Stimulated activated CD4-positive, alpha-beta T cell treated with anti-CD3 and anti-CD28 coated beads, Interleukin-2, amount 100 ng/mL, for 48 hours (primary cell): ENCODE measurements around the gene CACNA1F.
"Not testable (repeated sequence)": the region's sequence is repeated elsewhere in the genome, so short reads cannot be mapped to it uniquely, and the experiment has no call there.

Source experiments
- DNase-seq, 2 donors: peaks; one replicate each; pipeline ENCODE4 v3.0.0-alpha.2; 2020

Gene CACNA1F

DNA sequence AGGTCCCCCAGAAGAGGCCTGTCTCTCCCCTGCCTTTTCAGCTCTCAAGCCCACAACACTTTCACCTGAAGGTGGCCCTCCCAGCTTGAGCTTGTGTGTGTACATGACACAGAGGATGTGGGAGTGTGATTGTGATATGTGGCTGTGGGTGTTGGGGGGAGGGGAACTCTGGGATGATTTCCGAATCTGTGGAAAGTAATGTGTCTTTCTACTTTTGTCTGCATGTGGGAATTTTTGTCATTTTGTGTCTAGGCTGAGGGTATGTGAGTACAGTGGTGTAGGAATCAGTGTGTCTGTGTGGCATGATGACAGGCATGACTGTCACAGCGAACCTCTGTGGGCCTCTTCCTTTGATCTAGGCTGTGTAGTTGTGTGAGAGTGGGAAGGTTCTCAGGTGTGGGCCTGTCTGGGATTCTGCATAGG is 39.6 kb downstream of the CACNA1F start:
- DNase-seq: no peak

GRCh38 chrX:49192722-49193328 is 40.3 kb downstream of the CACNA1F start:
- peak in 1 of 2 donors; percentile 42 for DNase-seq

DNA sequence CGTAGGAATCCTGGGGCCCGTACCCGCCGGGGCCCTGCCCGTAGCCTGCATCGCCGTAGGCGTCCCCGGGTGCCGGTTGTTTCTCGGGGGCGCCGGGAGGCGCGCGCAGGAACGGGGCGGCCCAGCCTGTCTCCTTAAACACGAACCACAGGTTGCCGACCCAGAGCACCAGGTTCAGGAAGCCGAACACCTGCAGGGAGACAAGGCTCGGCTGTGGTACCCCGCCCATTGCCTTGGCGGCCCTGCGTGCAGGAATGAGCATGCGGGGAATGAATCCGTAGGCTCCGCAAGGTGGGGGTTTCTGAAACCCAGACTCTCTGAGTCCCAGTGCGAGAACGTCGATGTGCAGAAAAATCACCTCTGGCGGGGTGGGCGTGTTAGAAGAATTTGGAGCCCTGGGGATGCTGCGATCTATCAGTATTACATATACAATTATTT is 41.5 kb downstream of the CACNA1F start:
- DNase-seq: no peak

DNA sequence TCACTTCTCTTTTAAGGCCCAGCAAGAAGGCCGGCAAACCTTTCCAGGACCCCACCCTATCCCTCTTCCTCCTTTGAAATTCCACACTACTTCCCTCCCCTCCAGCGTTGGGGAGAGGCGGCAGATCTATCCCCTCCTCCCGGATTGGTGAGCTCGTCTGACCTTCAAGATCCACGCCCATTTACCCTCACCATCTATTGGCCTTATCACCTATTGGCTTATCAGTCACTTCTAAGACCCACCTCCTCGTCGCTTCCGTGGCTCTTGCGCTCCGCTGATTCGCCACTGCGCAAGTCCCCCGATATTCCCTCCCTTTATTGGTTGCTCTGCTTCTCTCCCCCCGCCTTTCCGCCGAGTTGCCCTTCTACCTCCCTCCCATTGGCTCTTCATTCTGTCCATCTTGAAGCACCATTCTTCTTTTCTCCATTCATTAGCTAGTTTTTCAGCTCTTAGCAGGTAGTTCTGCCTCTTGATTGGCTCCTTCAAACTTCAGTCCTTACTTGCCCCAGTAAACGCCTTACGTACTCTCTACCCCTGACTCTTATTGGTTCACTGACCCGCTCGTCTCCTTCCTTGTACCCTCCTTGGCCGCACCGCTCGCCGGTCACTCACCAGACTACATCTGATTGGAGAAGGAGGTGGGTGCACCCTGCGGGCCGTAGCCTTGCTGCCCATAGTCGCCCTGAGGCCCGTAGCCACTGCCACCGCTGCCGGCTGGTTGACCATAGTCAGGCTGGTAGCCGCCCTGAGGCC is 42.1 kb downstream of the CACNA1F start:
- DNase-seq: peak; percentile 68

GRCh38 chrX:49189606-49190005 is 43.5 kb downstream of the CACNA1F start:
- DNase-seq: no peak

DNA sequence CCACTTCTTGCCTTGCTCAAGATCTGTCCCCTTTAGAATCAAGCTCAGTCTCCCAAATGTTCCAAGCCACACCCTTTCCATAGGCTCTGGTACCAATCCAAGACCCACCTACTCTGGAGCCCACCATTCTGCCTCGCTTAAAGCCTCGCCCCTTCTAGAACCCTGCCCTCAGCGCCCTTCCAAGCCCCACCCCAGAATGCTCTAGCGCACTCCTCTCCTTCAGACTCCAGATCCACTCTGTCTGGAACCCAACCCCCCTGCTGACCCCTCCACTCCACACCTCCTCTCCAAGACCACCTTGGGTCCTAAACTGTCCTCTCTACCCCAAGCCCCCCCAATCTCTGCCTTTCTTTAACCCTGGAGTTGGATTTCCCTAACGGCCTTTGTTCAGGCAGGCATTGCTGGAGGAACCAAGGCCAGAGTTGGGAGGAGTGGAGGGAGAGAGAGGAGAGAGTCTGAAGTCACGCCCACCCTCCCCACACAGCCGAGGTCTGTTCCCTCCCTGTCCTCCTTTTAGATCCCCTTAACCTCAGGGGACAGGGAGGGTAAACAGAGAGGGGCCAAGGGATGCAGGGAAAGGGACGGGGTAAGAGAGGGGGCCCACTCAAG is 44.6 kb downstream of the CACNA1F start:
- no peak for DNase-seq

DNA sequence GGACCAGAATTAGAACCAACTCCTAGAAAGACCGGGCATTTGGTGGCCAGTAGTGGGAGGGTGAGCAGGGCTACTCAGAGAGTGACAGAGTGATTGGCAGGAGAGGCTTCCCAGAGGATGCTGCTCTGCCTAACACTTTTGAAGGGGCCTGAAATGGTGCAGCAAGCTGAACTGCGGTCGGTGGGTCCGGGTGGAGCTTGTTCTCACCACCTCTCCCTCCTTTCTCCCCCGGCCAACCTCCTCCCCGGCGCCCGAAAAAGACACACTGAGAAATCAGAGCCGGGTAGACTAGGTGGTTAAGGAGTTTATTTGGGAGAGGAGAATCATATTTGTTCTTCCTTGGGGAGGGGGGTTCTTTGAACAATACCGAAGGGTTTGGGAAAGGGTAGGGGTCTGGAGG is 45.6 kb downstream of the CACNA1F start:
- DNase-seq: no peak

DNA sequence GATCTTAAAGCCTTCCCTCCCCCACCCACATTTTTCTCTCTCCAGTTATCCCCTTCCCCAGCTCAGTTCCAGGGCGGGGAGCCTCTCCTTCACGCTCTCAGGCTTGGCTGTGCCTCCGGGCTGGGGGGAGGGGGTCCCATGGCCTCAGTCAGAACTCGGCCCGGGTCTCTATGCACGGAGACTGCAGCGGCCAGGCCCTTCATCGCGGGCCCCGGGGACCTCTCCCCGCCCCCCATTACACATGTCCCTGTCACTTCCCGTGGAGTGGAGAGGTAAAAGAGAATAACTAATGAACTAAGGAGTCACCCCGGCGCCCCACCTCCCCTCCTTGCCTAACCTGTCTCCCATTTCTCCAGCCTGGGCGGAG is 46.1 kb downstream of the CACNA1F start:
- DNase-seq: no peak

- DNase-seq: peak; percentile 56 to 61
Observed at GRCh38 chrX:49186125-49187027, 46.8 kb downstream of the CACNA1F start, which contains the start of gene PRICKLE3. PRICKLE3 (minus strand) TSS chrX:49186373; CDS start chrX:49186297, 76 bp downstream.

DNA sequence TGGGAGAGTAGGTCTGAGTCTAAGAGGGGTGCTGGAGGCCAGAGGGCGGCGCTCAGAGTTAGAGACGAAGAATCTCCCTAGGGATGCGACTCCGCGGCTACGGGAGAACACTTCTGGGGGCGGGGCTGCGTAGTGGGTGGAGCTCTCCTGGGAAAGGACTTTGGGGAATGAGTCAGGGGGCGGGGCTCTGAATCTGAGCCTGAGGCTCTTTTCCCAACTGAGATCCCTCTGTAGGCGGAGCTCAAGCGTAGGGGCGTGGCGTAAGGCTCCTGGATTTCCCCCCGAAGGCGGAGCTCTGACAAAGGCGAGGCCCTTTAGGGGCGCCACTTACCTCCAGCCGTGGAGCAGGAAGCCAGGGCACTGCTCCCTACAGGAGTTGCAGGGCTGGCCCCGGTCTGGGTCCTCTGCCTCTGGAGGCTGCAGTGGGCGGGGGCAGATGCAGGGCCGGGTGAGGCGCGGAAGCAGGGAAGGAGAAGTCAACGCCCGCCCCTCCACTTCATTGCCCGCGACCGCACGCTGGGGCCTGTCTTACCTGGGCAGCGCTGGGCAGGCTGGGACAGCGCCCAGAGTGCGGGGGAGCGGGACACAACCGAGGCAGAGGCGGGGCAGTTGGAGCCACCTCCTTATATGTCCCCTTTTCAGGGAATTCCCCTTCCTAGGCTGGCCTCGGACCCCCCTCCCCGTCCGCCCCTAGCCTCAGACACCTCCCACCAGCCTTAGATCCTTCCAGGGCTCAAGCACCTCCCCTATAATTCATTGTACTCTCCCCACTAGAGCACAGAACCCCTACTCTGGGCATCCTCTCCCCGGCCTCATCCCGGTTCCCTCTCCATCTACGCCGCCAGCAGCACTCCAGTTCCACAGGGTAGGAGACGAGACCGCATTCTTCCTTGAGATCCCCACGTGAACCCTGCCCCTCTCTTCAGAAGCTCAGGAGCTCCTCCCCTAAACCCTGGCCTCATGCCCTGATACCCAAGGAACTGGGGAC is 48.6 kb downstream of the CACNA1F start:
- no peak for DNase-seq

- DNase-seq: no peak
Observed at GRCh38 chrX:49183701-49184281, 49.3 kb downstream of the CACNA1F start.

DNA sequence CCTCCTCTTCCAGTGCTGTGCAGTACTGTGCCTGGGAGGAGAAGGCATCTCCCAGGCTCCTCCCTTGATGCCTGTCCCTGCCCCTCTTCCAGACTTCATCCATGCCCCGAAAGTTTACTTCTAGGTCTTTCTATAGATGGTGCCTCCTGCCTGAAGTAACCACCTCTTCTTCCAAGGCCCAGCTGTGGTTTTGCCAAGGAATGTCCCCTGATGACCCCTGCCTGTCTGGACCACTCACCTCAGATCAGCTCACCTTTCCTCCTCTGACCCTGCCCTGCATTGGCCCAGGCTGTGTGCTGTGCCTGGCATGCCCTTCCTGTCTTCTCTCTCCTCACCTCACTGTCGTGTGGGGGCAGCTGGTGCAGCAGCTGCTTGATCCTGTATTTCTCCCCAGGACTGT is 53.8 kb downstream of the CACNA1F start:
- DNase-seq: no peak

DNA sequence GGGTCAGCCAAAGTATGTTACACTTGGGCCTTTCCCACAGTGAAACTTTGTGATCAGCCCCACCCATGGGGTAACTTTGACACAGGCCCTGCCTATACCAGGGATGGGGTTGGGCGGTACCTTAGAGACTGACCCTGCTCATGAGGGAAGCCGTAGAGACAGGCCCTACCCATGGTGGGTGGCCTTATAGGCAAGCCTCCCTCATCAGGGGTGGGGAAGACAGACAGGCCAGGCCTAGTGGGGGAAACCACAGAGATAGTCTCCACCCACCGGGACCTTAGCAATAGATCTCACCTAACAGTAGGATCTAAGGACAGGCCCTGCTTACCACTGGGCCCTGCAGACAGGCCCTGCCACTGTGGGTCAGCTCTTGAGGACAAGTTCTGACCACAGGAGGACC is 54.6 kb downstream of the CACNA1F start:
- DNase-seq: no peak

DNA sequence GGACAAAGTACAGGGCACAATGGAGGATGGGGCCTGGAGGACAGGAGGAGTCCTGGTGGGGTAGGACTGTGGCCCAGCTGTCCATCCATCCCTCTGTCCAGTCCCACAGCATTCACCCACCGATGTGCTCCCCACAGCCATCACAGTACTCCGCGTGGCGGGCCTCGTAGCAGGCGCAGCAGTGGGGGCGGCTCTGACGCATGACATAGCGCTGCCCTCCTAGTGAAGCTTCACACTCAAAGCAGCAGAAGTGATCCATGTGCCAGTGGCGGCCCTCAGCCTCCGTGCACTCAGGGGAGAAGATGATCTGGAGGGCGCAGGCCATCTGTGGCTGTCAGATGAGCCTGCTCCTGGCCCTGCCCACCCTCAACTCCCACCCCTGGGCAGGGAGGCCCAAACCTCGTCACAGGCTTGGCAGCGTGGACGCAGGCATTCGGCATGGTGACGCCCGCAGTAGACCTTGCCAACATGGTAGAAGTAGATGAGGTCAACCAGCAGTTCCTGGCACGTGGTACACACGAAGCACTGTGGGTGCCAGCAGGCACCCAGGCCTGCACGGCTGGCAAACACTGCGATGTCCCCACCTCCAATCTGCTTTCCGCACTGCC is 55.2 kb downstream of the CACNA1F start:
- no peak for DNase-seq

- DNase-seq: no peak
Observed at GRCh38 chrX:49177338-49177833, 55.8 kb downstream of the CACNA1F start.

GRCh38 chrX:49176421-49177326 is 56.5 kb downstream of the CACNA1F start:
- DNase-seq: no peak

GRCh38 chrX:49175435-49176274 is 57.5 kb downstream of the CACNA1F start:
- DNase-seq: no peak

DNA sequence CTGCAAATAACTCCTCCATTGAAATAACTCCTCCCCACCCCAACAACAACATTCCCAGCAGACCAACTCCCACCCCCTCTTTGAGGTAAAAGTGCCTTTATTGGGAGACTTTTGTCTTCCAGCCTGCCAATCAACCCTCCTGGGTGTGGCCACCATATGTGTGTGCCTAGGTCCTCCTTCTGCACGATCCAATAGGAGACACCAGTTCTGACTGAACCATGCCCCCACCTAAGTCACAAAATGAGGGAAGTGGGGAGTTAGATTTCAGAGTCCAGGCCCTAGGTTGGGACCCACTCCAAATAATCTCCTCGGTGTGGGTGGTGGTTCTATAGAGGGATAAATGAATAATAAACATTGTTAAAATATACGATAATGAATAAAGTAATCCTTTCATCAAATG is 58.4 kb downstream of the CACNA1F start:
- DNase-seq: no peak

GRCh38 chrX:49173544-49173943 is 59.6 kb downstream of the CACNA1F start:
- not testable (repeated sequence) for DNase-seq
